HFF-Myc (cell line): ENCODE data around the gene PARD3.

Experiments used
- DNase-seq: peaks from one replicate; pipeline ENCODE4 v3.0.0-alpha.2; 2011; ENCODE audit warnings: low read depth; ENCODE audit errors: extremely low read depth
- H3K4me3 ChIP-seq: replicated peaks from 2 replicates; pipeline ENCODE4 v1.5.1; 2011; ENCODE audit warnings: low read depth, mild to moderate bottlenecking, control low read depth, low read length
- TF ChIP-seq, protein P1 (sequence below): IDR thresholded peaks from 2 replicates; pipeline ENCODE4 v1.5.1; 2012; ENCODE audit warnings: mild to moderate bottlenecking, low read depth, low read length, control low read depth; ENCODE audit errors: missing control alignments

The PARD3 gene

DNA sequence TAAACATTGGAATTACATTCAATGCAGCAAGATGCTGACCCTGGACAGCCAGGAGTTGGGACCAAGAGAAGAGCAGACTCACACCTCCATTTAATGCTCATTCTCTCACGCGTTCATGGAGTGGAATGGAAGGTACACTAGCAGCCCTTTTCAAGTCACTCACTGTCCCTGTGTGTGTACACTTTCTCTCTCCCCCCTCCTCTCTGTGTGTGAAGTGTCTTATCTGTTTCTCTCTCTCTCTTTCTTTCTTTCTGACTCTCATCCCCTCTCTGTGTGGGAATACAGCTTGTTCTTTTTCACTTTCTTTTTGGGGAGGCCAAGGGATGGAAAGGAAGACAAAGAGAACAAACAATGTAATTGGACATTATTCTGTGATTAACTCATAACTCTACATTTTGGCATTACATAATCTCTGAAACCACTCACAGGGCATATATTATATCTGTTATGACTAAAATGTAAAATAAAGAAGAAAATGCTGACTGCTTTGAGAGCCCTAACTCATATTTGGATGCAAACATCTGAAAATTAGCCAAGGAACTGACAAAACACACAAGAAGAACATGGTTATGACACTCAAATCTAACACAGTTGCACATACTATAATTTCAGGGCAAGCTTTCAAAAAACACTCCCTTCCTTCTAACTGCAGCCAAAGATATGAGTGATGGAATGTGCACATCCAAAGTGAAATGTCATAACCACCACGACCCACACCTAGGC, 188.8 kb downstream of the PARD3 start:
- no peak overlapping the region for H3K4me3 ChIP-seq
- TF ChIP-seq, protein P1, sequence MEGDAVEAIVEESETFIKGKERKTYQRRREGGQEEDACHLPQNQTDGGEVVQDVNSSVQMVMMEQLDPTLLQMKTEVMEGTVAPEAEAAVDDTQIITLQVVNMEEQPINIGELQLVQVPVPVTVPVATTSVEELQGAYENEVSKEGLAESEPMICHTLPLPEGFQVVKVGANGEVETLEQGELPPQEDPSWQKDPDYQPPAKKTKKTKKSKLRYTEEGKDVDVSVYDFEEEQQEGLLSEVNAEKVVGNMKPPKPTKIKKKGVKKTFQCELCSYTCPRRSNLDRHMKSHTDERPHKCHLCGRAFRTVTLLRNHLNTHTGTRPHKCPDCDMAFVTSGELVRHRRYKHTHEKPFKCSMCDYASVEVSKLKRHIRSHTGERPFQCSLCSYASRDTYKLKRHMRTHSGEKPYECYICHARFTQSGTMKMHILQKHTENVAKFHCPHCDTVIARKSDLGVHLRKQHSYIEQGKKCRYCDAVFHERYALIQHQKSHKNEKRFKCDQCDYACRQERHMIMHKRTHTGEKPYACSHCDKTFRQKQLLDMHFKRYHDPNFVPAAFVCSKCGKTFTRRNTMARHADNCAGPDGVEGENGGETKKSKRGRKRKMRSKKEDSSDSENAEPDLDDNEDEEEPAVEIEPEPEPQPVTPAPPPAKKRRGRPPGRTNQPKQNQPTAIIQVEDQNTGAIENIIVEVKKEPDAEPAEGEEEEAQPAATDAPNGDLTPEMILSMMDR: no peak
- DNase-seq: no peak

DNA sequence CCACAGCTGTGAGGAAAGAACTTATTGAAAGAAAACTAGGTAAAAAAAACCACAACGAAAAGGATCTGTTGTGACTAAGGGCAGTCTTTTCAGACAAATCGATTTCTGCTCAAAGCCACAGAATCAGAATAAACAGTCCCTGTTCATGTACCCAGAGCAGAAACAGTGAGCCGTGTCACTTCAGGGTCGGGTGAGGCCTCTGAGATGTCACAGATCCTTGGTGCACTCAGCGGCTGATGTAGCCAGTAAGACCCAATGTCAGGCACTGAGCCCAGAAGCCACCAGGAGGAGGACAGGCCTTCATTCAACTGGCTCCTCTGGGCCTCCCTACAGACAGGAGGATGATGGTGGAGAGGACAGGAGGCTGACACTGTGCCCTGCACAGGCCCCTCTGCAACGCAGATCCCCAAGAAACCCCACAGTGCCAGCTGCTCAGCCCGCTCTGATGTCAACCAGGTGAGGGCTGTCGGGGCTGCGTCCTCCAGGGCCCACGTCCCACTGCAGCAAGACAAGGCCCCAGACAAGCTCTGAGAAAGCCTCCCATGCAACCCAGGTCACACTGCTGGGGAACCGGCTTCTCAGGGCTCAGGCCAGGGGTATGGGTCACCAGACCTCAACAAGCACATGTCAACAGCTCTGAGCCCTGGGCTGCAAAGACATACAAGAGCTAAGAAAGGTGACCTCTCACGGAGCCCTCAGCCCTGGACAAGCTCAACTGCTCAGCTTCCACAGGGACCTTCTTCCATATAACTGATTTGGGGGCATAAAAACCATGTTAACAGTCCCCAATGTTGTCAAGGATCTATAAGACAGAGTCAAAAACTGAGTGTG, 190.6 kb downstream of the PARD3 start:
- DNase-seq: no peak
- TF ChIP-seq, protein P1: no peak

DNA sequence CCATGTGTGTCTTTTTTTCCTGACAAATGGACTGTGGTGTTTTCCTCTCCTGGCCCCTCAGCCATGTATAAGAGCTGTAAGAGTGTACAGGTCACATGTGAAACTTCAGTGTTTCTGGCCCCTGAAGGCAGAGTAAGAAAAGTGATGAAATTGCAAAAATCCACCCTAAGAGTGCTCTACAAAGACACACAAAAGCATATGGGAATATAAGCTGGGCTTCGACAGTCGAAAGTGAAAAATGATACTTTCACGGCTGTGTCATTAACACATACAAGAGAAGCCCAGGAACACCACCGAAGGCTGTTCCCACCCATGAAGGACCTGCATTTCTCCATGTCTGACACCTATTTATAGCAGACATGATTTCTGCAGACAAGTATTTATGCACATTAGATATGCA, 192.2 kb downstream of the PARD3 start:
- no peak for DNase-seq
- TF ChIP-seq, protein P1: no peak
- H3K4me3 ChIP-seq: no peak overlapping the region

More for the DNA sequence above, 190.6 kb downstream of the PARD3 start:
- H3K4me3 ChIP-seq: no peak overlapping the region

DNA sequence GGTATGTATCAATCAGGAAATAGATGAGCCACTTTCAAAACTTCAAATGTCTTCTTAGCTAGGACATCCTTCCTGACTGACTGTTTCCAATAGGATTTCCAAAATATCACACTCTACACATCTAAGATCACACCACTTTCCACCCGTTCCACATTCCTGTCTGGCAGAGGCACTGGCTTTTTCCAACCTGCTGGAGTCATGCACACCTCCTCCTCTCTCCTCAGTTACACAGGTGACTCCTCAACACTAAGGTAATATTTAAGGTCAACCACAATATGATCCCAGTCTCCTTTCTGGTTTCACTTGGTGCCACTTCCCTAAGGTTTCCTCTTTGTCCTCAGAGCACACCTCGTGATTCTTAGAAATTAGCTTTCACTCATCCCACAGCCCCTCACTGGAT, 196.5 kb downstream of the PARD3 start:
- TF ChIP-seq, protein P1: no peak
- DNase-seq: no peak
- no peak overlapping the region for H3K4me3 ChIP-seq

DNA sequence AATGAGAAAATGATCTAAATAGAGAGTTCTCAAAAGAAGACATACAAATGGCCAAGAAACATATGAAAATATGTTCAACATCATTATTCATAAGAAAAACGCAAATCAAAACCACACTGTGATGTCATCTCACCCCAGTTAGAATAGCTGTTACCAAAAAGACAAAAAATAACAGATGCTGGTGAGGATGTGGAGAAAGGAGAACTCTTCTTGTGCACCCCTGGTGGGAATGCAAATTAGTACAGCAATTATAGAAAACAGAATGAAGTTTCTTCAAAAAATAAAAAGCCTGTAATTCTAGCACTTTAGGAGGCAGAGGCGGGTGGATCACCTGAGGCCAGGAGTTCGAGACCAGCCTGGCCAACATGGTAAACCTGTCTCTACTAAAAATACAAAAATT, 199.3 kb downstream of the PARD3 start:
- DNase-seq: no peak
- H3K4me3 ChIP-seq: no peak overlapping the region
- TF ChIP-seq, protein P1: no peak

DNA sequence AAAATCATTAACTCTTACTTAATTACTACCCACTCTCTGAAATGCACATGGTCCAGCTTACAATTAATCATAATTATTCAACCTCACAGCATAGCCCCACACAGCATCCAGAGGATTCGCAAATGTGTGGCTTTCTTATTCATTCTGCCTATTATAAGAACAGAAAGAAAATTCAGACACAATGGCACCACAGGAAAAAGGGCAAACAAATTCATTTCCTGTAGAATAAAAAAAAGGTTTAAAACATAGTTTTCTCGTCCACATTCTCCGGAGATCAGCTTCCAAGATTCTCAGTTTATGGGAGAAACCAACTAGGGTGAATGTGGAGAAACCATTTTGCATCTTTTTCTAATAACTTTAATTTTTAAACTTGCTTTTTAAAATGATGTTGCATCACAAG, 201.6 kb downstream of the PARD3 start:
- no peak for DNase-seq
- no peak overlapping the region for H3K4me3 ChIP-seq
- TF ChIP-seq, protein P1: no peak
